Measurements from ENCODE around the gene LYG2. TPM values are rescaled to one million over a fixed set of nuclear protein-coding genes. Genes with fewer than 3 reads are reported as not detected.
"Not testable (repeated sequence)": the region's sequence is repeated elsewhere in the genome, so short reads cannot be mapped to it uniquely, and the experiment has no call there.

The LYG2 gene
- polyA plus RNA-seq: not detected

DNA sequence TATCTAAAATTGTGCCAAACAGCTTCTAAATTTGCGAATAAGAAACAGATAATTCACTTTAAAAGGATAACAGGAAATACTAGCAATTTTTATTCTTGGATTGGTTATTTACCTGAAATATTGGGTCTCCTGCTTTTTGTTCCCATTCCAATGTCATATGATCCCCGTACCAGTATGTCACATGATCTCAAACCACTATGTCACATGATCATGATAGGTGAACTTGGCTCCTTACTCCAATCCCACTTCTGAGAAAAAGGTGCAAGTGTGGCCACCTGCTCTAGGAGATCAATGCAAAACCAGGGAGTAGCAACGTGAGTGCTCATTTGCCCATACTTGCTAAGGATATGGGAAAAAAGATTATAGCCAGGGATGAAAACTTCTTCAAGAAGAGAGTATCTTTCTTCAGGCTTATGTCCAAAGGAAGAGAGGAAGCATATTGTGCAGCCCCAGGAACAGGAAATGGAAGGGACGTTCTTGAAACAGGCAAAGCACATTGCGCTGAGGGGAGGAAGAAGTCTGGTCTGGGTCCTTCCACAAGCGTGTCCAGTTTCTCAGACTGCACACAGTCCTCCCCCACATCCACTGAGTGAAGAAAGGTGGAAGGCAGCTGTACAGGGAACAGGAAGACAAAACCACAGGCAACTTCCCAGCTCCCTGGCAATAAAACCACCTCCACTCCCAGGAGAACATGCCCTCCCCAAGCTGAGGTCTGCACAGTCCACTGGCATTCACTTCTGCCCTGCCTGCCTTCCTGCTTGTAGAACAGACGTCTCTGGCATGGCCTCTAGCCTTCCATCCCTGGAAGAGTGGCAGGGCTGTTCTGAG is at the start of gene LYG2:
LYG2 (minus strand) TSS at position 176 of the 828 bp plus-strand sequence. CDS start 1,406 bp downstream, outside the sequence.
- Histone ChIP-seq H3K36me3 (ENCODE audit: control insufficient read depth in 2 of 2, insufficient read depth in 2 of 2, low read length in 1 of 2) (no peaks in the 10 kb centered on the region), H3K4me3 (ENCODE audit: low read depth in 1 of 2, low read length in 2 of 2) (no peak within 1 kb of the TSS), H3K9me3 (ENCODE audit: control insufficient read depth in 2 of 2, insufficient read depth in 1 of 2, low read depth in 1 of 2, low read length in 1 of 2) (no peaks in the 10 kb centered on the region), H3K4me1 (ENCODE audit: control insufficient read depth in 2 of 2, insufficient read depth in 2 of 2, low read length in 1 of 2) (peaks cover 0 to 6% of the 10 kb centered on the region in 2 donors), H3K27ac (ENCODE audit: low read depth in 2 of 2, low read length in 1 of 2) (no peak within 1 kb of the TSS), H3K27me3 (ENCODE audit: control insufficient read depth in 1 of 2, insufficient read depth in 2 of 2, low read length in 2 of 2) (no peaks in the 10 kb centered on the region)
- 84% methylated on average over 7 of the region's 7 CpGs for WGBS, 2 donors

- H3K27me3 ChIP-seq (ENCODE audit: control insufficient read depth in 1 of 2, insufficient read depth in 2 of 2, low read length in 2 of 2); H3K36me3 ChIP-seq (ENCODE audit: control insufficient read depth in 2 of 2, insufficient read depth in 2 of 2, low read length in 1 of 2); H3K4me3 ChIP-seq (ENCODE audit: low read depth in 1 of 2, low read length in 2 of 2); H3K27ac ChIP-seq (ENCODE audit: low read depth in 2 of 2, low read length in 1 of 2); H3K9me3 ChIP-seq (ENCODE audit: control insufficient read depth in 2 of 2, insufficient read depth in 1 of 2, low read depth in 1 of 2, low read length in 1 of 2); H3K4me1 ChIP-seq (ENCODE audit: control insufficient read depth in 2 of 2, insufficient read depth in 2 of 2, low read length in 1 of 2): not testable (repeated sequence)
- WGBS, 2 donors: 83 to 84% methylated on average over 2 of the region's 2 CpGs
Measured at GRCh38 chr2:99301097-99301496, 45.6 kb upstream of the LYG2 start, which contains the start of gene LYG1. TSS of gene LYG1 (minus strand) at chr2:99301197. CDS start at chr2:99295670, 5,527 bp downstream.

GRCh38 chr2:99299580-99299979 is 44.1 kb upstream of the LYG2 start:
- 94 to 97% methylated on average over 7 of the region's 7 CpGs for WGBS, 2 donors
- no peaks in the 10 kb centered on the region for H3K27me3 ChIP-seq (ENCODE audit: control insufficient read depth in 1 of 2, insufficient read depth in 2 of 2, low read length in 2 of 2)
- H3K9me3 ChIP-seq (ENCODE audit: control insufficient read depth in 2 of 2, insufficient read depth in 1 of 2, low read depth in 1 of 2, low read length in 1 of 2): no peaks in the 10 kb centered on the region
- H3K4me3 ChIP-seq (ENCODE audit: low read depth in 1 of 2, low read length in 2 of 2): no peak overlapping the region
- no peak overlapping the region for H3K27ac ChIP-seq (ENCODE audit: low read depth in 2 of 2, low read length in 1 of 2)
- H3K4me1 ChIP-seq (ENCODE audit: control insufficient read depth in 2 of 2, insufficient read depth in 2 of 2, low read length in 1 of 2): no peaks in the 10 kb centered on the region
- no peaks in the 10 kb centered on the region for H3K36me3 ChIP-seq (ENCODE audit: control insufficient read depth in 2 of 2, insufficient read depth in 2 of 2, low read length in 1 of 2)

DNA sequence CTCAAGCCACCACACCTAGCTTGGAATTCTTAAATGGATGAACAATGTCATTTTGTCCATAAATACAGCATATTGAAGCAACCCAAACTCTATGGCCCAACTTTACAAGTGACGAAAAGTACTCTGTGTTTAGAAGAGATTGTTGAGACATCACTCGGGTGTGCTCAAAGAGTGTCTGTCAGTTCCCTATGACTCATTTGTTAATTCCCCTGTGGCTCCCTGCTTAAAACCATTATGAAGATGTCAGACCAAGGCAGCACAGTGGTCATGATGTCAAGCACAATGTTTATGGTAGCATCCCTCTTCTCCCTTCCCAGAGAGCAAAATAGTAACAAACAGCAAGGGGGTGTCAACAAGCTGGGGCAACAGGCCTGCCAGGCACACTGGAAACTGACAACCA is 42.5 kb upstream of the LYG2 start:
- H3K27me3 ChIP-seq (ENCODE audit: control insufficient read depth in 1 of 2, insufficient read depth in 2 of 2, low read length in 2 of 2): no peaks in the 10 kb centered on the region
- WGBS, 2 donors: 65 to 80% methylated on average over 2 of the region's 2 CpGs
- no peaks in the 10 kb centered on the region for H3K4me1 ChIP-seq (ENCODE audit: control insufficient read depth in 2 of 2, insufficient read depth in 2 of 2, low read length in 1 of 2)
- H3K27ac ChIP-seq (ENCODE audit: low read depth in 2 of 2, low read length in 1 of 2): no peak overlapping the region
- no peaks in the 10 kb centered on the region for H3K36me3 ChIP-seq (ENCODE audit: control insufficient read depth in 2 of 2, insufficient read depth in 2 of 2, low read length in 1 of 2)
- H3K9me3 ChIP-seq (ENCODE audit: control insufficient read depth in 2 of 2, insufficient read depth in 1 of 2, low read depth in 1 of 2, low read length in 1 of 2): no peaks in the 10 kb centered on the region
- H3K4me3 ChIP-seq (ENCODE audit: low read depth in 1 of 2, low read length in 2 of 2): no peak overlapping the region

DNA sequence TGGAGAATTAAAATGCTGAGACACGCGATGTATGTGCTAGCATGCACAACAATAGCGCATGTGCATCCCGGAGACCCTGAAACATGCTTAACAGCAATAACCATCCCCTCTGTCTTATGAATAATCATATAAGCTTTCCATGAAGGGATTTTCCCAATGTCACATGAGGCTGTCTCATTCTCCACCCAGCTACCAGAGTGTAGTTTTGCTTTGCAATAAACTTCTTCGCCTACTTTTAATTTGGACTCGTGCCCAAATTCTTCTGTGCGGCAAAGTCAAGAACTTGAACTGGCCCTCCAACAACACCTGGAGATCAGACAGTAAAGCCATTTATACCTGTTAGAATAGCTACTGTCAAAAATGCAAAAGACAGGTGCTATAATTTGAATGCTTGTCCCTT is 30.1 kb upstream of the LYG2 start:
- Histone ChIP-seq H3K4me1 (ENCODE audit: control insufficient read depth in 2 of 2, insufficient read depth in 2 of 2, low read length in 1 of 2) (no peaks in the 10 kb centered on the region), H3K27ac (ENCODE audit: low read depth in 2 of 2, low read length in 1 of 2) (no peak overlapping the region), H3K4me3 (ENCODE audit: low read depth in 1 of 2, low read length in 2 of 2) (no peak overlapping the region), H3K27me3 (ENCODE audit: control insufficient read depth in 1 of 2, insufficient read depth in 2 of 2, low read length in 2 of 2) (no peaks in the 10 kb centered on the region), H3K36me3 (ENCODE audit: control insufficient read depth in 2 of 2, insufficient read depth in 2 of 2, low read length in 1 of 2) (no peaks in the 10 kb centered on the region), H3K9me3 (ENCODE audit: control insufficient read depth in 2 of 2, insufficient read depth in 1 of 2, low read depth in 1 of 2, low read length in 1 of 2) (no peaks in the 10 kb centered on the region)
- WGBS, 2 donors: 85 to 86% methylated on average over 7 of the region's 7 CpGs

DNA sequence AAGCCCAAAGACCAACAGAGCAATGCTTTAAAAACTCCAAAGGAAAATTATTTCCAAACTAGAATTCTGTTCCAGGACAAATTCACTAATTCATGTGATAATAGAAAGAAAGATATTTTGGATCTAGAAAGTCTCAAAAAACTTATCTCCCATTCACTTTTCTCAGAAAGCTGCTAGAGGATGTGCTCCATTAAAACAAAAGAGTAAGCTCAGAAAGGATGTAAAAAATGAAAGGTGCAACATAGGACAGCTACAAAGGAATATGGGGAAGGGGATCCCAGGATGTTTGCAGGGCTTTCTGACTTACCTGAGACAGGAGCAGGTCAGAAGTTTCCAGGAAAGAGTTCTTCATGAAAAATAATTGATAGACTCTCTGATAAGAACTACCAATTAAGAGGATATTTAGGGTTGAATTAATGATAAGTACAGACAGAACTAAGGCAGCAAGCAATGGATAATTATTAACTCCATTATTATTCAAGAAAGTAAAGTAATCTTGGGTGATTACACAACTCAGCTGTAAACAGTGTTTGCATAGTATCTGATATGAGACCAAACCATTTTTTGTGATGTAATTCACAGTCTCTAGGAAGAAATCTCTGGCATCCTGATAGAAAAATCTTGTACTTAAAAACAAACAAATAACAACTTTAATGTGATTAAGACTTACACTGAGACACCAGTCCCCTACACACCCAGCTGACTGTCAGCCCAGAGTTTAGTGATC is 24.7 kb upstream of the LYG2 start:
- Histone ChIP-seq H3K4me3 (ENCODE audit: low read depth in 1 of 2, low read length in 2 of 2) (no peak overlapping the region), H3K36me3 (ENCODE audit: control insufficient read depth in 2 of 2, insufficient read depth in 2 of 2, low read length in 1 of 2) (no peaks in the 10 kb centered on the region), H3K4me1 (ENCODE audit: control insufficient read depth in 2 of 2, insufficient read depth in 2 of 2, low read length in 1 of 2) (no peaks in the 10 kb centered on the region), H3K27me3 (ENCODE audit: control insufficient read depth in 1 of 2, insufficient read depth in 2 of 2, low read length in 2 of 2) (no peaks in the 10 kb centered on the region), H3K27ac (ENCODE audit: low read depth in 2 of 2, low read length in 1 of 2) (no peak overlapping the region), H3K9me3 (ENCODE audit: control insufficient read depth in 2 of 2, insufficient read depth in 1 of 2, low read depth in 1 of 2, low read length in 1 of 2) (no peaks in the 10 kb centered on the region)

GRCh38 chr2:99278793-99279291 is 23.4 kb upstream of the LYG2 start:
- Histone ChIP-seq H3K27me3 (ENCODE audit: control insufficient read depth in 1 of 2, insufficient read depth in 2 of 2, low read length in 2 of 2) (no peaks in the 10 kb centered on the region), H3K4me3 (ENCODE audit: low read depth in 1 of 2, low read length in 2 of 2) (no peak overlapping the region), H3K9me3 (ENCODE audit: control insufficient read depth in 2 of 2, insufficient read depth in 1 of 2, low read depth in 1 of 2, low read length in 1 of 2) (no peaks in the 10 kb centered on the region), H3K4me1 (ENCODE audit: control insufficient read depth in 2 of 2, insufficient read depth in 2 of 2, low read length in 1 of 2) (no peaks in the 10 kb centered on the region), H3K27ac (ENCODE audit: low read depth in 2 of 2, low read length in 1 of 2) (no peak overlapping the region), H3K36me3 (ENCODE audit: control insufficient read depth in 2 of 2, insufficient read depth in 2 of 2, low read length in 1 of 2) (no peaks in the 10 kb centered on the region)
- 53 to 66% methylated on average over 2 of the region's 2 CpGs for WGBS, 2 donors

GRCh38 chr2:99278195-99278765 is 22.8 kb upstream of the LYG2 start:
- not testable (repeated sequence) for H3K36me3 ChIP-seq (ENCODE audit: control insufficient read depth in 2 of 2, insufficient read depth in 2 of 2, low read length in 1 of 2); H3K27ac ChIP-seq (ENCODE audit: low read depth in 2 of 2, low read length in 1 of 2); H3K27me3 ChIP-seq (ENCODE audit: control insufficient read depth in 1 of 2, insufficient read depth in 2 of 2, low read length in 2 of 2); H3K9me3 ChIP-seq (ENCODE audit: control insufficient read depth in 2 of 2, insufficient read depth in 1 of 2, low read depth in 1 of 2, low read length in 1 of 2); H3K4me1 ChIP-seq (ENCODE audit: control insufficient read depth in 2 of 2, insufficient read depth in 2 of 2, low read length in 1 of 2); H3K4me3 ChIP-seq (ENCODE audit: low read depth in 1 of 2, low read length in 2 of 2)
- 74 to 77% methylated on average over 5 of the region's 5 CpGs for whole genome bisulfite sequencing, 2 donors

DNA sequence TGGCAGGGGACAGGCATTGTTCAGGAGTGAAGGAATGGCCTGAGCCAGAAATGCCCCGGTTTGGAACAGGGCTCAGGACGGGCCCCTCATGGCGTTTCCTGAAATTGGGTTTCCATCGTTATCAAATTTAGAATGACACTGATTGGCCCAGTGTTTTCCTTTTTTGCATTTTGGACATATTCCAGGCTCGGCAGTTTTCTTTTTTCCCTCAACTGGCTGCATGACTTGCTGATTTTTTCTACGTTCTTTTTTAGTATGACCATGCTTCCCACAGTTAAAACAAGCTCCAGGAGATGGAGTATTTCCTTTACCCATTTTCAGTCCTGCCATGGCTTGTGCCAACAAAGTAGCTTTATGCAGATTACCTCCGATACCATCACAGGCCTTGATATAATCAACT is 20.4 kb upstream of the LYG2 start:
- Histone ChIP-seq H3K27ac (ENCODE audit: low read depth in 2 of 2, low read length in 1 of 2) (no peak overlapping the region), H3K36me3 (ENCODE audit: control insufficient read depth in 2 of 2, insufficient read depth in 2 of 2, low read length in 1 of 2) (no peaks in the 10 kb centered on the region), H3K4me1 (ENCODE audit: control insufficient read depth in 2 of 2, insufficient read depth in 2 of 2, low read length in 1 of 2) (no peaks in the 10 kb centered on the region), H3K4me3 (ENCODE audit: low read depth in 1 of 2, low read length in 2 of 2) (no peak overlapping the region), H3K27me3 (ENCODE audit: control insufficient read depth in 1 of 2, insufficient read depth in 2 of 2, low read length in 2 of 2) (no peaks in the 10 kb centered on the region), H3K9me3 (ENCODE audit: control insufficient read depth in 2 of 2, insufficient read depth in 1 of 2, low read depth in 1 of 2, low read length in 1 of 2) (peaks cover 0 to 2% of the 10 kb centered on the region in 2 donors)
- 48 to 62% methylated on average over 7 of the region's 7 CpGs for WGBS, 2 donors
